GM19372 (cell line): Measurements from ENCODE around the gene NACC2.

Source experiments
- ATAC-seq: cut with Tn5 transposase; IDR thresholded peaks from one replicate; pipeline ENCODE4 v1.9.1; 2021; ENCODE audit warnings: mild to moderate bottlenecking, low read depth, moderate library complexity; ENCODE audit not compliant: unreplicated experiment

NACC2 gene

GRCh38 chr9:136095070-136096058 lies at the start of gene NACC2:
TSS of gene NACC2 (minus strand) at chr9:136095289. CDS start at chr9:136050521, 44,768 bp downstream.
- no peak for ATAC-seq

- ATAC-seq, result no peak
Measured at GRCh38 chr9:136144450-136144849, 49.4 kb upstream of the NACC2 start.

DNA sequence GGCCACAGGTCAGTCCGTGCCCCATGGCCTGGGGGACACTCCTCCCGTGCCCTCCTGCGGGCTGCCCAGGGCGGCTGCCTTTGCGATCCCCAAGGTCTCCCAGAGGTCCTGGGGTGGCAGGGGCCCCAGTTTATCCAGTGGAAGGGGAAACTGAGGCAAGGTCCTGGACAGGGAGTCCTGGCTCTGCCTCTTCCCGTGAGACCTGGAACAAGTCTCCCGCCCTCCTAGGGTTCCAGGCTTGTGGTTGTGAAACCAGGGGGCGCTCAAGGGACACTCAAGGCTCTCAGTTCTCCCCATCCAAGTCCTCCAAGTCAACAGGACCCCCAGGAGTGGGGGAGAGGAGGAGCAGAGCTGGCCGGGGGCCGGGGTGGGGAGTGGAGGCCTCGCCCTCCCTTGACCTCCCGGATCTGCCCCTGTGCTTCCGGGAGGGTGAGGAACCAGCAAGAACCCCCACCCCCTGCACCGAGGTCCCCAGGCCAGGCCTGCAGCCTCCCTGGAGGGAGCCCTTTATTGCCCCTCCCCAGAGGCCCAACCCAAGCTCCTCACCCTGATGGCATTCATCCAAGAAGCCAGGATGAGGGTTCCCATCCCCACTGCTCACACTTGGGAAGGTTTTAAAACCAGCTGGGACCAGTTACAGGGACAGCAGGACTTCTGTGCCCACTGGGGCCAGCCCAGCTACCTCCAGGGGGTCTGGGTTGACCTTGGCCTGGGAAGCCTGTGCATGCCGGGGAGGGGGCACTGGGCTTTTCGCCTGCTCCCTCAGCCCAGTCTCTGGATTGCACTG lies 48.3 kb upstream of the NACC2 start:
- ATAC-seq, result no peak

DNA sequence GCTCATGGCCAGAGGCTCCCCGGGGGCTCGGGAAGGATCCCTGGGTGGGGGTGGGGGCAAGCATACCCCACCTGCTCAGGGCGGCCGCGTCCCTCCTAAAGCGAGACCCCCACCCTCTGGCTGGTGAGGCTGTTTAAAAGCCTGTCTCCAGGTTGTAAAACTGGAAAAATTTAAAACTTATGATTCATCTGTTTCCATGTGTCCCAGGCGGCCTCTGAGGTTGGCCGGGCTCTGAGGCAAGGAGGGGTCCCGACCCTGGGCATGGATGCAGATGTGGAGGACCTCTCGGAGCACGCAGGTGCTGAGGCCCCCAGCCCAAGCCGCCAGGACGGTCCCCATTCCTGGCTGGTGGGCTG lies 47.7 kb upstream of the NACC2 start:
- ATAC-seq, result no peak

DNA sequence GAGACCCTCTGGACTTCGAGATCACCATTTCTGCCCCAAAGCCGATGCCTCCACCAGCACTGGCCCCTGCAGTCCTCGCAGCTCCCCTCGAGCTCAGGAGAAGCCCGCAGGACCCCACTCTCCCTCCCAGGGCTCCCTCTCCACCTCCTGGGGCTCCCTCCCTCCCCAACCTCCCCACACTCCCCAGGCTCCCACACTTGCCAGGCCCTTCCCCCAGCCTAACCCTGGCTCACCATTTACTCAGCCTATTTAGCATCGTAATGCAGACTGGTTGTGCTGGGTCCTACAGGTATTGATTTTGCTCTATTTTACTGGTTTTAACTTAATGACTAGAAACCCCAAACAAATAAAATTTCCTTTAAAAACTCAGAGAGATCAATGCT lies 47.3 kb upstream of the NACC2 start:
- ATAC-seq, result no peak

- ATAC-seq, result no peak
Measured at GRCh38 chr9:136141682-136142413, 46.8 kb upstream of the NACC2 start.

DNA sequence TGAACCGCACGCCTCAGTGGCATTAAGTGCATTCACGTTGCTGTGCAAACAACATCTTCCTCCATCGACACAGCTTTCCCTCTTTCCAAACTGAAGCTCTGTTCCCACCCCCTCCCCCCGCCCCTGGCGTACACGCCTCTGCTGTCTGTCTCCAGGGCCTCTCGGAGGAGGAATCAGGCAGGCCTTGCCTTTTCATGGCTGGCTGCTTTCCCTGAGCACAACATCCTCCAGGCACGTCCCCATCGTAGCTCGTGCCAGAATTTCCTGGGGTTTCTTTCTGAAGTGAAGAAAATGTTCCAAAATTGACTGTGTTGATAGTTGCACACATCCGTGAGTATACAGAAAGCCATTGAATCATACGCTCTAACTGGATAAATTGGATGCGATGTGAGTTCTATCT lies 45.9 kb upstream of the NACC2 start:
- no peak for ATAC-seq

- ATAC-seq, result no peak
Measured at GRCh38 chr9:136140046-136140445, 45.0 kb upstream of the NACC2 start.

GRCh38 chr9:136138566-136138965 lies 43.5 kb upstream of the NACC2 start:
- no peak for ATAC-seq

GRCh38 chr9:136137321-136138265 lies 42.5 kb upstream of the NACC2 start:
- ATAC-seq, result no peak

DNA sequence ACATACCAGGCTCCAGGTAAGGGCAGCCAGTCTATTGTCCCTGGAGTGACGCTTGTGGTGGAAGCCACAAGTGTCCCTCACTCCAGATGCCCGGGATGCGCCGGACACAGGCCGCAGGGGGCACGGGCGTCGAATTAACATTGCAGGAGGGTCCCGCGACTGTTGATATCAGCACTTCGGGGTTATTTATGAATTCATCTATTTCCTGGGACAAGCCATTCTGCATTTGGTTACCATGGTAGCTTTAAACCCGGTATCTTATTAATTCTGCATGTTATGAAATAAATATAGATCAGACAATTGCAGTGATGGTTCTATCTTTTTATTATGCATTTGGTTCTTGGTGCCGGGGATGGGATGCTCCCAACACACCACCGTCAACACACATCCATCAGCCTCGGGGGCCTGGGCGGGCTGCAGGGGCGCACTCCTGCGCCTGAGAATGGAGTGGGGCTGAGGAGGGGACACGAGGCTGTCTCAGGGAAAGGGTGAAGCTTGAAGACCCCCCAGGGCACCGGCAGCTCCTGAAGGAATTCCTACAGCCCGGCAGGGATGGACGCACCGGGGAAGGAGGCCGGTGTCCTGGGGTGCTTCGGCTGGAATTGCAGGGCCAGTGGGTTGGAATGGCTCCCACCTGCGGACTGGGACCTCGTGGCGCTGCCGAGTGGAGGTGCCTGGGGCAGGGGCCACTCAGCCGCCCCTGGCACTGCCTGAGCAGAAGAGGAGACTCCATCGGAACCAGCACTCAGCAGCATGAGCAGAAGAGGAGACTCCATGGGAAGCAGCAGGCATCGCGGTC lies 41.2 kb upstream of the NACC2 start:
- ATAC-seq, result no peak

DNA sequence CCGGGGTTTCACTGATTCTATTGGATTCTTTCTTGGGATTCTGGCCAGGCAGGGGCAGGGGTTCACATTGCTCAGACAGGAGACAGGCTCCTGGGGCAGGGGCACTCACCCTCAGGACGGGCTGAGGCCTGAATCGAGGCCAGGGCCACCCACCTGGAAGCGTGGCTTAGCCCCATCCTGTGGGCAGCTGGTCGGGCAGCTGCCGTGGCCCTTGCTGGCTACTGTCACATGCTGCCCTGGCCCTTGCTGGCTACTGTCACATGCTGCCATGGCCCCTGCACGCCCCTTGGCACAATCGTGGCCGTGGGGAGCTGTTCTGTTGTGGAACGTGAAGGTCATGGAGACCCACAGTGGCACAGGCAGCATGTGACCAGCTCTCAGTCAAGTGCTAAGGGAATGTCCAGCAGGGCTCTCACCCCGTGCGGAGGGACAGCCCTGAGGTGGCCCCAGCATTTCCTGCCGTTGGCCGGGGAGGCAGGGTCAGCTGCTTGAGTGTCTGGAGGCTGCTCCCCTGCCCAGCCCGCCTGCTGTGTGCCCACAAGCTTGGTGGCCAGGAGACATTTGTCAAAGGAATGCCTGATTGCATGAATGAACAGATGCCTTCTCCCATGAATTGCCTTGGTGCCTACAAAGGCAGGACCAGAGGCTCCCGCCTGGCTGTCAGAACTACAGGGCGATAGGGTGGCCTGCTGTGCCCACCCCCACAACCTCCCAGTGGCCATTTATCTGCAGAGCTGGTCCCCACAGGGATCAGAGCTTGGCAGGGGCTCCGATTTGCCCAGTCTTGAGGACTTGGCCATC lies 40.4 kb upstream of the NACC2 start:
- ATAC-seq, result no peak

DNA sequence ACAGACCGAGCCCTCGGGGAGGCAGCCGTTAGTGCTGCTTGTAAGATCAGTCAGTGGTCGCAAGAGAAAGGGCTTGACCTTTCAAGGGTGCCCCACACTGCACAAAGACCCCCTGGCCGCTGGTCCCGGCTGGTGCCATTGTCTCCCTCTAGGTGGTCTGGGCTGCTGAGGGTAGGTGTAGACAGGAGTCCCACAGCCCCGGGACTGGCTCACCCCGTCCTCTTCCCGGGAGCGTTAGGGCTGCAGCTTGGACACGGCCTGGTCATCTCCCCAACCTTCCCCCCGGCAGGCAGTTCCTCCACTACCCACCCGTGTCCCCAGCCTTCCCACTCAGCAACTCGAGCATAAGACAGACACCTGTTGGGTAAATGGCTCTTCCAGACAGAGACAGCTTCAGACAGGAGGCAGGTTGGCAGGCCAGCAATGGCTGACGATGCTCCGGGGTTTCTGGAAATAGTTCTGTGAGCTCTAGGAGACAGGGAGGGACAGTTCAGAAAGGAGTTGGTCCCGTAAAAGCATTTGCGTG lies 38.9 kb upstream of the NACC2 start:
- ATAC-seq, result no peak

DNA sequence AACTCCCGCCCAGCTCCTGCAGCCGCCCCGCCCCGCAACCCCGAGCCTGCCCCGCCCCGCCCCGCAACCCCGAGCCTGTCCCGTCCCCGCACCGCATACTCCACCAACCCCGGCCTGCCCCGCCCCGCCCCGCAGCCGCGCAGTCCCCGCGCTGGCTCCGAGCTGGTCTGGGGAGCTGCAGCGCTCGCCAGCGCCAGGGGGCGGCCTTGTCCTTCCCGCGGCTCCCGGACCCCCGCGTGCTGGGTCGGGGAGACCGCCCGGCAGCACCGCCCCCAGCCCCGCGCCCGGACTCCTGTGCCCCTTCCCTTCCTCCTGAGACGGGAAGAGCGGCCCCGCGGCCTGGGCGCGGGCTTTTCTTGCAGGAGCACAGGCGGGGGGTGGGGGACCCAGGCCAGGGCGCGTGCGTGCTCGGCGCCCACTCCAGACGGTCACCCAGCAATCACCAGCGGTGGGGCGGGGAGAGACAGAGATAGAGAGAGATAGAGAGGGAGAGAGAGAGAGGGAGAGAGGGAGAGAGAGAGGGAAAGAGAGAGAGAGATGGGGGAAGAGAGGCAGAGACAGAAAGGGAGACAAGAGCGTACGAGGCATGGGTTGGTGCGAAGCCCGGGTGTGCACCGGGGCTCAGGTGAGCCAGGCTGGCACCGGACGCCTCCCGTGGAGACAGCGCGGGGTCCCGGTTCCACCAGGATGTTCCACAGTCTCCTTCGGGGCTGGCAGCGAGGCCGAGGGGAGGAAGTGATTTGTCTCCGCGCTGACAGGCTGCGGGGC lies 38.3 kb upstream of the NACC2 start:
- ATAC-seq, result no peak

DNA sequence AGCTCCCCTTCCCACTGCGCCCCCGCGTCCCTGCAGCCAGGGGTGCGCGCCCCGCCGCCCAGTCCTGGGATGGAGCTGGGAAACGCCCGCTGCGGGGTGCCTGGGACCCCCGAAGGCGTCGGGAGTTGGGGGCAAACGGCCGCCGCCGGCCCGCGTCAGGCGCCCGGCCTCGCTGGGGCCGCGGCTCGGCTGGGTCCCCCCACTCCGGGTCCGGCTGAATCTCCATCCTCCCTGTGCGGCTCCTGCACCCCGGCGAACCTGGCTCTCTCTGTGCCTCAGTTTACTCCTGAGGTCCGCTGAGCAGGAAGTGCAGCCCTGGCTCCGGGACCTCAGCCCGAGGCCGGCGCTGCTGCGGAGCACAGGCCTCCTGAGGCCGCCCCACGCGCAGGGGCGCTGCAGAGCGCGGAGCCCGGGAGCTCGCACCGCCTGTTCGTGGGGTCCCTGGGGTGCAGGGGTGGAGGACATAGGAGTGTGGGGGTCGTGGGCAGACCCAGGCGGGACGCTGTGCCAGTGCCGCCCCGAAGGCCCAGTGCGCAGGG lies 37.5 kb upstream of the NACC2 start:
- ATAC-seq, result no peak

DNA sequence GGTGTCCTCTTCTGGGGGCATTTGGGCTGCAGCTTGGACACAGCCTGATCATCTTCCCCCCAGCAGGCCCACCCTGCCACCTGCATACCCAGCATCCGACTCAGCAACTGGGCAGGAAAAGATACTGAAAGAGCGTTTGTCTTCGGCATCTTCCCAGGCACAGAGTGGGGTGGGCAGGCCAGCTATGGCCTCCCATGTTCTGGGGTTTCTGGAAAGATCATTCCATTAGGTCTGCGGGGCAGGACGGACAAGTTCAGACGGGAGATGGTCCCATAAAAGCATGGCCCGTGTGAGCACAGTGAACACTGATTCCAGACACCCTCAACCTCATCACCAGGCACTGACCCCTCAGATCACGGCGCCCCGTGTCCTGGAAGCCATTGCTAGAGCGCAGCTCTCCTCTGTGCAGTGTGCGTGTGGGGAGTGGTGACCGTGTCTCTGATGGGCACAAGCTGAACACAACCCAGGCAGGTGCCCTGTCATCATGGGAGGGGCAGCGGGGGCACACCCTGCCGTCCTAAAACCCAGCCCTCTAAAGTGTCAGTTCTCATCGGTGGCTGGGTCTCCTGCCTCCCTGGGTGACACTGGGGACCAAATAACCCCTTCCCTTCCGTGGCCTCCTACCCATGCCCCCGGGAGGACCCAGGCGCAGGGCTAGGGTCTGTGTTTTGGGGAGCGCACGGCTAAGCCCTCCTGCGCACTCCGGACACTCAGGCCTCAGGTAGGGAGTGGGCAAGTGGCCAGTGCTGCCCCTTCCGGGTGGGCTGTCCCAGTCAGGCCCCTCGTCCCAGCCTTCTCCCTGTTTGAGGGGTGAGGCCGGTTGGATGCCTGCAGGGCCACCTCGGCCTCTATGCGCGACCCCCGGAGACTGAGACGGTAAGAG lies 36.8 kb upstream of the NACC2 start:
- no peak for ATAC-seq
